ENCODE data around the gene PLA2G4E. TPM values are rescaled to one million over a fixed set of nuclear protein-coding genes. Genes with fewer than 3 reads are reported as not detected.

Gene PLA2G4E
- polyA plus RNA-seq, 3 donors = not detected

DNA sequence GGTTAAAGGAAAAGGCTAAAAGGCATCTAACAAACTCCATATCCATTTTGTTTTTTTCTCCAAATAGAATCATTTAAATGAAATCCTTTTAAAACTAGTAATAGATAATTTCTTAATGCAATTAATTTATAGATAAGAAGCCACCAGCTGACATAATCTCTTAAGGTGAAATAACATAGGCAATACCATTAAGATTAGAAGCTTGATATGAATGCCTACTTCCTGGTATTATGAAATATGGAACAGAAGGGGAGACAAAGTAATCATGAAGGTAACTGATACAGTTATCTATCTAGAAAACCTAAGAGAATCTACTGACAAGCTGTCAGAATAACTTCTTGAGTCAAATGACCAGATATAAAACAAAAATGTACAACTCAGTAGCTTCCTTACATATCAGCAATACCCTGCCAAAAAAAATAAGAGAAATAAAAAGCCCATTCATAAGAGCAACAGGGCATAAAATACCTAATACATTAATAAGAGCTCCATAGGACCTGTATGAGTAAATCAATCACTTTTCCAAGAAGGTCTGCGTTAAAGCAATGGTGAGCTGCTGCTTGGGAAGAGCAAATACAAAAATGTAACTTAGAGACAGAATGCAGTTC lies 59.1 kb downstream of the PLA2G4E start:
- Mint-ChIP-seq H3K4me3 (no peak overlapping the region), H3K9me3 (no peaks in the 10 kb centered on the region), H3K36me3 (peaks cover 29 to 33% of the 10 kb centered on the region in 2 donors), H3K27me3 (ENCODE audit: low read depth in 3 of 3) (no peaks in the 10 kb centered on the region), H3K27ac (no peak overlapping the region), H3K4me1 (peaks cover 30% of the 10 kb centered on the region)
- Histone ChIP-seq H2AFZ (ENCODE audit: insufficient read depth, low read depth, low read length, poor library complexity, severe bottlenecking) (no peak overlapping the region), H3K27ac (ENCODE audit: low read depth in 1 of 2, low read length in 2 of 2) (no peak overlapping the region), H3K4me1 (ENCODE audit: control insufficient read depth in 1 of 2, insufficient read depth in 2 of 2, low read length in 2 of 2) (peaks cover 15 to 17% of the 10 kb centered on the region in 2 donors), H3K4me2 (replicated peaks; ENCODE audit: extremely low read depth, low read length, poor library complexity, severe bottlenecking) (no peak overlapping the region), H3K79me2 (ENCODE audit: insufficient read depth, low read length) (peaks cover 99% of the 10 kb centered on the region), H3K9me3 (replicated peaks in 1 of 2; ENCODE audit: control insufficient read depth in 1 of 2, insufficient read depth in 1 of 2, low read length in 2 of 2) (no peaks in the 10 kb centered on the region), H3K9ac (ENCODE audit: insufficient read depth, low read length, poor library complexity, severe bottlenecking) (peak overlapping the region; percentile 7), H3K36me3 (replicated peaks in 1 of 2; ENCODE audit: control insufficient read depth in 1 of 2, insufficient read depth in 2 of 2, low read length in 2 of 2) (peaks cover 6 to 16% of the 10 kb centered on the region in 2 donors), H3K27me3 (ENCODE audit: control insufficient read depth in 2 of 2, insufficient read depth in 2 of 2, low read length in 2 of 2) (no peaks in the 10 kb centered on the region), H4K20me1 (ENCODE audit: insufficient read depth, low read length) (peaks cover 56% of the 10 kb centered on the region), H3K4me3 (replicated peaks in 1 of 3; ENCODE audit: low read depth in 2 of 3, low read length in 3 of 3) (no peak overlapping the region)
- WGBS (ENCODE audit: insufficient coverage) = no CpG with 5 or more reads among the region's 1 CpG
- TF ChIP-seq, protein P1, sequence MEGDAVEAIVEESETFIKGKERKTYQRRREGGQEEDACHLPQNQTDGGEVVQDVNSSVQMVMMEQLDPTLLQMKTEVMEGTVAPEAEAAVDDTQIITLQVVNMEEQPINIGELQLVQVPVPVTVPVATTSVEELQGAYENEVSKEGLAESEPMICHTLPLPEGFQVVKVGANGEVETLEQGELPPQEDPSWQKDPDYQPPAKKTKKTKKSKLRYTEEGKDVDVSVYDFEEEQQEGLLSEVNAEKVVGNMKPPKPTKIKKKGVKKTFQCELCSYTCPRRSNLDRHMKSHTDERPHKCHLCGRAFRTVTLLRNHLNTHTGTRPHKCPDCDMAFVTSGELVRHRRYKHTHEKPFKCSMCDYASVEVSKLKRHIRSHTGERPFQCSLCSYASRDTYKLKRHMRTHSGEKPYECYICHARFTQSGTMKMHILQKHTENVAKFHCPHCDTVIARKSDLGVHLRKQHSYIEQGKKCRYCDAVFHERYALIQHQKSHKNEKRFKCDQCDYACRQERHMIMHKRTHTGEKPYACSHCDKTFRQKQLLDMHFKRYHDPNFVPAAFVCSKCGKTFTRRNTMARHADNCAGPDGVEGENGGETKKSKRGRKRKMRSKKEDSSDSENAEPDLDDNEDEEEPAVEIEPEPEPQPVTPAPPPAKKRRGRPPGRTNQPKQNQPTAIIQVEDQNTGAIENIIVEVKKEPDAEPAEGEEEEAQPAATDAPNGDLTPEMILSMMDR (IDR thresholded peaks at IDR 0.05) = no peak
- DNase-seq = no peak
- intact Hi-C loops (cut with micrococcal nuclease) = no loop called here

- H3K9ac ChIP-seq (ENCODE audit: insufficient read depth, low read length, poor library complexity, severe bottlenecking) = peak overlapping the region; percentile 7
- WGBS (ENCODE audit: insufficient coverage) = no CpG with 5 or more reads among the region's 2 CpGs
Observed at GRCh38 chr15:41961001-41961518, 59.8 kb downstream of the PLA2G4E start.

More at GRCh38 chr15:41961001-41961518, 59.8 kb downstream of the PLA2G4E start:
- peaks cover 99% of the 10 kb centered on the region for H3K79me2 ChIP-seq (ENCODE audit: insufficient read depth, low read length)
- no peak overlapping the region for H3K27ac ChIP-seq (ENCODE audit: low read depth in 1 of 2, low read length in 2 of 2)
- no peak for DNase-seq
- intact Hi-C loops (cut with micrococcal nuclease) = no loop called here
- Mint-ChIP-seq H3K27me3 (ENCODE audit: low read depth in 3 of 3) (no peaks in the 10 kb centered on the region), H3K9me3 (no peaks in the 10 kb centered on the region), H3K4me3 (no peak overlapping the region), H3K4me1 (peaks cover 23% of the 10 kb centered on the region), H3K36me3 (peaks cover 33 to 37% of the 10 kb centered on the region in 2 donors), H3K27ac (no peak overlapping the region)
- H3K9me3 ChIP-seq (replicated peaks in 1 of 2; ENCODE audit: control insufficient read depth in 1 of 2, insufficient read depth in 1 of 2, low read length in 2 of 2) = no peaks in the 10 kb centered on the region
- TF ChIP-seq, protein P1 (IDR thresholded peaks at IDR 0.05) = no peak
- peaks cover 6 to 16% of the 10 kb centered on the region in 2 donors for H3K36me3 ChIP-seq (replicated peaks in 1 of 2; ENCODE audit: control insufficient read depth in 1 of 2, insufficient read depth in 2 of 2, low read length in 2 of 2)
- H4K20me1 ChIP-seq (ENCODE audit: insufficient read depth, low read length) = peaks cover 56% of the 10 kb centered on the region
- H3K4me2 ChIP-seq (replicated peaks; ENCODE audit: extremely low read depth, low read length, poor library complexity, severe bottlenecking) = no peak overlapping the region
- H3K27me3 ChIP-seq (ENCODE audit: control insufficient read depth in 2 of 2, insufficient read depth in 2 of 2, low read length in 2 of 2) = no peaks in the 10 kb centered on the region
- H3K4me1 ChIP-seq (ENCODE audit: control insufficient read depth in 1 of 2, insufficient read depth in 2 of 2, low read length in 2 of 2) = peaks cover 9 to 11% of the 10 kb centered on the region in 2 donors
- no peak overlapping the region for H3K4me3 ChIP-seq (replicated peaks in 1 of 3; ENCODE audit: low read depth in 2 of 3, low read length in 3 of 3)
- H2AFZ ChIP-seq (ENCODE audit: insufficient read depth, low read depth, low read length, poor library complexity, severe bottlenecking) = no peak overlapping the region

Data from CD14-positive monocyte (primary cell).